Prostate gland (tissue), 2 donors: ENCODE measurements around the gene SLC9A4.

Source experiments
- POLR2A ChIP-seq: fragments of 450-650 bp; IDR thresholded peaks from one replicate; pipeline ENCODE4 v1.6.1; 2016; ENCODE audit warnings: antibody characterized with exemption, mild to moderate bottlenecking
- TF ChIP-seq, protein P1 (sequence below), 4 experiments: fragments of 200-600 bp in 2 of 4; fragments of 450-650 bp in 2 of 4; sonication (generic) in 2 of 4; IDR thresholded peaks; 1 replicate in 3 of 4; 2 replicates in 1 of 4; pipeline ENCODE4 v1.5.1; 2016 to 2019; ENCODE audit warnings: antibody characterized with exemption in 4 of 4, mild to moderate bottlenecking in 2 of 4, moderate library complexity in 2 of 4

- TF ChIP-seq, protein P1, sequence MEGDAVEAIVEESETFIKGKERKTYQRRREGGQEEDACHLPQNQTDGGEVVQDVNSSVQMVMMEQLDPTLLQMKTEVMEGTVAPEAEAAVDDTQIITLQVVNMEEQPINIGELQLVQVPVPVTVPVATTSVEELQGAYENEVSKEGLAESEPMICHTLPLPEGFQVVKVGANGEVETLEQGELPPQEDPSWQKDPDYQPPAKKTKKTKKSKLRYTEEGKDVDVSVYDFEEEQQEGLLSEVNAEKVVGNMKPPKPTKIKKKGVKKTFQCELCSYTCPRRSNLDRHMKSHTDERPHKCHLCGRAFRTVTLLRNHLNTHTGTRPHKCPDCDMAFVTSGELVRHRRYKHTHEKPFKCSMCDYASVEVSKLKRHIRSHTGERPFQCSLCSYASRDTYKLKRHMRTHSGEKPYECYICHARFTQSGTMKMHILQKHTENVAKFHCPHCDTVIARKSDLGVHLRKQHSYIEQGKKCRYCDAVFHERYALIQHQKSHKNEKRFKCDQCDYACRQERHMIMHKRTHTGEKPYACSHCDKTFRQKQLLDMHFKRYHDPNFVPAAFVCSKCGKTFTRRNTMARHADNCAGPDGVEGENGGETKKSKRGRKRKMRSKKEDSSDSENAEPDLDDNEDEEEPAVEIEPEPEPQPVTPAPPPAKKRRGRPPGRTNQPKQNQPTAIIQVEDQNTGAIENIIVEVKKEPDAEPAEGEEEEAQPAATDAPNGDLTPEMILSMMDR (IDR thresholded peaks at IDR 0.05), result no peak
- no peak for TF ChIP-seq POLR2A
Observed at GRCh38 chr2:102489646-102490045, 16.6 kb downstream of the SLC9A4 start.
